OCI-LY7 (cell line): ENCODE measurements around the gene SPTB. TPM values are rescaled to one million over a fixed set of nuclear protein-coding genes. Genes with fewer than 3 reads are reported as not detected.

Experiments used
- BruUV-seq: library from RNA; stranded (reverse); fragments of 400-500 nt; replicated peaks from 2 replicates; lab custom pipeline; 2021; lab: Mats Ljungman, UMichigan
- CTCF ChIA-PET: fragments of 300-600 bp; sonication (Branson Sonifier 250); formaldehyde crosslinking; loops from one replicate; lab custom pipeline; 2022; ENCODE audit warnings: antibody characterized with exemption; ENCODE audit not compliant: unreplicated experiment; lab: Charles Lee
- POLR2A ChIA-PET: fragments of 300-600 bp; sonication (Branson Sonifier 250); formaldehyde crosslinking; loops from one replicate; lab custom pipeline; 2022; ENCODE audit warnings: antibody characterized with exemption; lab: Charles Lee
- DNase-seq: peaks from one replicate; pipeline ENCODE4 v3.0.0-alpha.2; 2015; ENCODE audit warnings: low spot score
- H2AFZ ChIP-seq: fragments of 200-600 bp; sonication (generic), shearing (Covaris generic); 2 replicates; pipeline ENCODE4 v1.6.1; 2014; ENCODE audit warnings: mild to moderate bottlenecking, antibody characterized with exemption, low read length, moderate library complexity
- H3K27ac ChIP-seq: fragments of 200-600 bp; sonication (generic); 2 replicates; pipeline ENCODE4 v1.5.1; 2014; ENCODE audit warnings: mixed run types, low read depth, mild to moderate bottlenecking, moderate library complexity, low read length, inconsistent platforms; ENCODE audit not compliant: poor library complexity, severe bottlenecking
- H3K36me3 ChIP-seq: fragments of 200-600 bp; sonication (generic); 2 replicates; pipeline ENCODE4 v1.6.1; 2014; ENCODE audit warnings: mild to moderate bottlenecking, antibody characterized with exemption, low read length, moderate library complexity, mixed read lengths; ENCODE audit not compliant: insufficient read depth
- H3K4me1 ChIP-seq: fragments of 200-600 bp; sonication (generic); 2 replicates; pipeline ENCODE4 v1.5.1; 2014; ENCODE audit warnings: mild to moderate bottlenecking, low read length; ENCODE audit not compliant: insufficient read depth, poor library complexity, severe bottlenecking
- H3K4me2 ChIP-seq: fragments of 200-600 bp; sonication (generic); 2 replicates; pipeline ENCODE4 v1.6.1; 2014; ENCODE audit warnings: mild to moderate bottlenecking, low read length
- H3K4me3 ChIP-seq: fragments of 200-600 bp; sonication (generic); 2 replicates; pipeline ENCODE4 v1.5.1; 2014; ENCODE audit warnings: mild to moderate bottlenecking, low read depth, low read length; ENCODE audit not compliant: poor library complexity, severe bottlenecking
- H3K79me2 ChIP-seq: fragments of 200-600 bp; sonication (generic); 2 replicates; pipeline ENCODE4 v1.6.1; 2016; ENCODE audit warnings: low read depth, mild to moderate bottlenecking, low read length, moderate library complexity, mixed read lengths; ENCODE audit not compliant: insufficient read depth
- H3K9me2 ChIP-seq: fragments of 200-600 bp; sonication (generic); 2 replicates; pipeline ENCODE4 v1.6.1; 2016; ENCODE audit warnings: mild to moderate bottlenecking, low read length, mixed read lengths; ENCODE audit not compliant: insufficient read depth
- H3K9me3 ChIP-seq: fragments of 200-600 bp; sonication (generic); 2 replicates; pipeline ENCODE4 v1.6.1; 2014; ENCODE audit warnings: mild to moderate bottlenecking, mixed run types, low read length, mixed read lengths
- H4K20me1 ChIP-seq: fragments of 200-600 bp; sonication (generic); 2 replicates; pipeline ENCODE4 v1.6.1; 2014; ENCODE audit warnings: mild to moderate bottlenecking, antibody characterized with exemption, low read length, moderate library complexity, mixed read lengths; ENCODE audit not compliant: insufficient read depth
- CTCF ChIP-seq: fragments of 200-600 bp; sonication (generic); conservative IDR thresholded peaks from 2 replicates; pipeline ENCODE4 v1.5.1; 2014; ENCODE audit warnings: mild to moderate bottlenecking, antibody characterized with exemption, low read length, moderate library complexity, mixed read lengths
- EZH2phosphoT487 ChIP-seq: fragments of 200-600 bp; sonication (generic); IDR thresholded peaks from 2 replicates; pipeline ENCODE4 v1.6.1; 2018; ENCODE audit warnings: low read depth, borderline replicate concordance, mild to moderate bottlenecking, mixed run types, antibody characterized with exemption, low read length, moderate library complexity, mixed read lengths
- intact Hi-C: fragments of 100-400 bp; cut with micrococcal nuclease; formaldehyde crosslinking; loops from one replicate; pipeline ENCODE4 v1.10.0; 2022; ENCODE audit not compliant: unreplicated experiment
- total RNA-seq, 2 experiments: library from RNA; depleted of rRNA in 1 of 2; stranded (reverse); fragments of >200 nt in 1 of 2; shearing (Covaris generic) in 1 of 2; gene quantifications; 2 replicates each; pipeline ENCODE4 v1.2.3, GENCODE V29; 2014 to 2022

Gene SPTB
- total RNA-seq, 2 experiments from 2014 or later = not detected

DNA sequence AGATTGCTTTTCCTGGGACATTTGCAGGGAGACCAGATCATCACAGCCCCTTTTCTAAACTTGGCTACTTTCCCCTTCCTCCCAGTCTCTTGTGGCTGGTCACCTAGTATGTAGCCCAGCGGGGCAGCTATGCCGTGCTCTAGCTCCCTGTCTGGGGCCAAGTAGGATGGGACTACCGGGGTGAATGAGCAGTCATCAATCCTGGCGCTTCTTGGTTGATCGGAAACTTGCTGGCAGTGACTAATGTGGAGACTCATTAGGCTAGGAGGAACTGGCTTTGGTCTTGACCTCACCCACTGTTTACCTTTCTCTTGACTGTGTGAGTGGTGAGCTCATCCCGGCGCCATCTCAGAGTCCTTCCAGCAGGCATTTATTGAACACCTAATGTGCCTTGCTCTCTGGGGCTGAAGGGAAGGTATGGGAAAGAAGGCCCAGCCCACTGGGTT, 159.6 kb downstream of the SPTB start:
- ChIA-PET POLR2A (no interaction called here), CTCF (no interaction called here)
- Histone ChIP-seq H3K27ac (no peak overlapping the region), H3K4me1 (no peaks in the 10 kb centered on the region), H3K4me2 (no peak overlapping the region), H3K79me2 (no peaks in the 10 kb centered on the region), H3K9me3 (no peaks in the 10 kb centered on the region), H2AFZ (no peak overlapping the region), H3K9me2 (no peaks in the 10 kb centered on the region), H4K20me1 (no peaks in the 10 kb centered on the region), H3K4me3 (no peak overlapping the region), H3K36me3 (no peaks in the 10 kb centered on the region)
- no TSS peak for BruUV-seq
- intact Hi-C loops = no loop called here
- TF ChIP-seq EZH2phosphoT487 = no peak
- no peak for TF ChIP-seq CTCF
- no peak for DNase-seq

GRCh38 chr14:64719601-64720000, 160.1 kb downstream of the SPTB start:
- Histone ChIP-seq H2AFZ (no peak overlapping the region), H3K79me2 (no peaks in the 10 kb centered on the region), H3K27ac (no peak overlapping the region), H3K9me2 (no peaks in the 10 kb centered on the region), H3K36me3 (no peaks in the 10 kb centered on the region), H3K4me3 (no peak overlapping the region), H4K20me1 (no peaks in the 10 kb centered on the region), H3K4me2 (no peak overlapping the region), H3K9me3 (no peaks in the 10 kb centered on the region), H3K4me1 (no peaks in the 10 kb centered on the region)
- ChIA-PET POLR2A (no interaction called here), CTCF (no interaction called here)
- TF ChIP-seq EZH2phosphoT487 (no peak), CTCF (no peak)
- intact Hi-C loops = no loop called here
- DNase-seq = no peak
- BruUV-seq = no TSS peak

DNA sequence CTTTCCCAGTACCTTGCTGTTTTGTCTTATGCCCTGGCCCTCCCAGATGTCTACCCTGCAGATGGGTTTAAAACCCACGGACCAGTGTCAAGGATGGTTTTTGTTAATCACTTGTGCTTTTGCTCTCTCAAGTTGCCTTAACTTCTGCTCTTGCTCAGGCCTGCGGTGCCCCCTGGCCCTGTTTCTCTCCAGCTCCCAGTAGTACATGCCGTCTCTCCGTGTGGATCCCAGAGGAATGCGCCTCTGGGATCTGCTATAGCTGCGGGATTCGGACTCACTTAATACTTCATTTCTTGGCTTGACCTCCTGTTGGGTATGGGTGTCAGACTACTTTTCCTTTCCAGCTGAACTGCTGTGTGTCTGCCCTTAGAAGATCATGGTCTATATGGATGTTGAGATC, 160.9 kb downstream of the SPTB start:
- Histone ChIP-seq H3K4me2 (no peak overlapping the region), H3K36me3 (no peaks in the 10 kb centered on the region), H3K9me2 (no peaks in the 10 kb centered on the region), H3K27ac (no peak overlapping the region), H3K4me3 (no peak overlapping the region), H3K4me1 (no peaks in the 10 kb centered on the region), H3K9me3 (no peaks in the 10 kb centered on the region), H4K20me1 (no peaks in the 10 kb centered on the region), H3K79me2 (no peaks in the 10 kb centered on the region), H2AFZ (no peak overlapping the region)
- TF ChIP-seq CTCF (no peak), EZH2phosphoT487 (no peak)
- DNase-seq = no peak
- CTCF ChIA-PET = no interaction called here
- BruUV-seq = no TSS peak
- intact Hi-C loops = no loop called here
- POLR2A ChIA-PET = no interaction called here
